A549 treated with CpdA at 1 μM for 4 hours (cell line): ENCODE data around the gene RBMXL2. TPM values are rescaled to one million over a fixed set of nuclear protein-coding genes. Genes with fewer than 3 reads are reported as not detected.

Experiments
- total RNA-seq: library from RNA; stranded (reverse); fragments of 200-300 nt; extraction: Qiagen RNA extraction; gene quantifications from 5 replicates; pipeline ENCODE4 v1.2.3, GENCODE V29; 2022; ENCODE audit warnings: low read depth

RBMXL2 gene
- not detected in 5 replicates for total RNA-seq

DNA sequence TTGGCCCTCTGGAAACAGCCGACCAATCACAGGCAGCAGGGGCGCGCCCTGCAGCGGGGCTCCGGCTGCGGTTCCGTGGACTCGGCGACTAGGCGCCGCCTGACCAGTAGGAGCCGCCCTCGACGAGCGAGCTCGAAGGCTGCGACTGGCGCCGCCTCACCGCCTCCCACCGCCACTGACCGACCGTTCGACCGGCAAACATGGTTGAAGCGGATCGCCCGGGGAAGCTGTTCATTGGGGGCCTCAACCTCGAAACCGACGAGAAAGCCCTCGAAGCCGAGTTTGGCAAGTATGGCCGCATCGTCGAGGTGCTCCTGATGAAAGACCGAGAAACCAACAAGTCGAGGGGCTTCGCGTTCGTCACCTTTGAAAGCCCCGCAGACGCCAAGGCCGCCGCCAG is at the start of gene RBMXL2:
TSS of gene RBMXL2 (plus strand) at position 78 of the 400 bp plus-strand sequence. CDS start at position 201, 123 bp downstream.

Other genes with a start within 250 kb of the RBMXL2 start
- not detected in 5 replicates for gene OR10A5, start 243.3 kb upstream of the RBMXL2 start, total RNA-seq
- gene OR10A2, start 225.9 kb upstream of the RBMXL2 start, total RNA-seq: not detected in 5 replicates
- not detected in 5 replicates for gene OR10A4, start 212.4 kb upstream of the RBMXL2 start, total RNA-seq
- gene OR2D2, start 196.5 kb upstream of the RBMXL2 start, total RNA-seq: not detected in 5 replicates
- not detected in 5 replicates for gene OR2D3, start 168.0 kb upstream of the RBMXL2 start, total RNA-seq
- gene ZNF215, start 162.6 kb upstream of the RBMXL2 start, total RNA-seq: 0.99 to 1.4 TPM (median 1.3 TPM) in 5 replicates
- 0.59 to 1.1 TPM (median 0.95 TPM) in 5 replicates for gene ZNF214, start 68.7 kb upstream of the RBMXL2 start, total RNA-seq
- 0.05 TPM in 1 of 5 replicates, not detected in the others for gene NLRP14, start 68.5 kb upstream of the RBMXL2 start, total RNA-seq
- gene SYT9, start 162.9 kb downstream of the RBMXL2 start, total RNA-seq: 0.16 to 0.22 TPM (median 0.19 TPM) in 5 replicates